Adipose tissue (tissue), 3 donors: ENCODE measurements around the gene MYG1. TPM values are rescaled to one million over a fixed set of nuclear protein-coding genes. Genes with fewer than 3 reads are reported as not detected.
"Not testable (repeated sequence)": the region's sequence is repeated elsewhere in the genome, so short reads cannot be mapped to it uniquely, and the experiment has no call there.

ENCODE experiments used
- H3K27ac ChIP-seq: one replicate; pipeline ENCODE4 v1.5.1; 2013; ENCODE audit warnings: low read depth, low read length
- WGBS, 3 donors: extraction: QIAGEN DNeasy Blood & Tissue Kit; methylation state at CpG; one replicate each; pipeline ENCODE4 v1.1.7; 2013; 5-methylcytosine and 5-hydroxymethylcytosine counted together
- polyA plus RNA-seq, 3 donors: library from polyadenylated mRNA; stranded (reverse); fragments of 200-250 nt; gene quantifications; one replicate each; pipeline ENCODE4 v1.2.3, GENCODE V29; 2013
- donor health status: healthy with polysubstance abuse.
- donor health status: Bipolar disorder and iron deficiency.
- donor health status: healthy.

The MYG1 gene
- polyA plus RNA-seq, 3 donors, result 56.1 to 77.2 (median 56.9) TPM

- no peak overlapping the region for H3K27ac ChIP-seq
- WGBS, 3 donors, result 77 to 88% (median 81%) methylated on average over 3 of the region's 3 CpGs
These were observed 20.1 kb upstream of the MYG1 start for GRCh38 chr12:53279283-53279869.

- 77 to 90% (median 77%) methylated on average over 9 of the region's 9 CpGs for WGBS, 3 donors
These were observed 19.5 kb upstream of the MYG1 start for GRCh38 chr12:53279888-53280498.

GRCh38 chr12:53286448-53286847, 13.0 kb upstream of the MYG1 start:
- WGBS, 3 donors, result 84 to 90% (median 87%) methylated on average over 9 of the region's 9 CpGs
- H3K27ac ChIP-seq, result no peak overlapping the region

More at GRCh38 chr12:53279888-53280498, 19.5 kb upstream of the MYG1 start:
- H3K27ac ChIP-seq, result no peak overlapping the region

GRCh38 chr12:53287741-53288216, 11.7 kb upstream of the MYG1 start:
- 79 to 83% (median 82%) methylated on average over 11 of the region's 11 CpGs for WGBS, 3 donors

GRCh38 chr12:53288322-53288721, 11.2 kb upstream of the MYG1 start:
- H3K27ac ChIP-seq, result no peak overlapping the region
- WGBS, 3 donors, result 89 to 92% (median 89%) methylated on average over 6 of the region's 6 CpGs

More at GRCh38 chr12:53287741-53288216, 11.7 kb upstream of the MYG1 start:
- H3K27ac ChIP-seq, result no peak overlapping the region

- no peak overlapping the region for H3K27ac ChIP-seq
- 65 to 88% (median 68%) methylated on average over 4 of the region's 4 CpGs for WGBS, 3 donors
These were observed 9.6 kb upstream of the MYG1 start for GRCh38 chr12:53289891-53290290.

- H3K27ac ChIP-seq, result no peak overlapping the region
- WGBS, 3 donors, result 86 to 90% (median 89%) methylated on average over 9 of the region's 9 CpGs
These were observed 8.8 kb upstream of the MYG1 start for GRCh38 chr12:53290661-53291060.

GRCh38 chr12:53292426-53292825, 7.1 kb upstream of the MYG1 start:
- H3K27ac ChIP-seq, result no peak overlapping the region

GRCh38 chr12:53295070-53295890, 4.2 kb upstream of the MYG1 start, which contains the start of gene PFDN5:
TSS of gene PFDN5 (plus strand) at chr12:53295542. CDS start at chr12:53295568, 26 bp downstream.
- 1% methylated on average over 39 to 42 of the region's 42 CpGs for WGBS, 3 donors
- peak within 1 kb of the TSS; percentile 94 for H3K27ac ChIP-seq

- H3K27ac ChIP-seq, result peak overlapping the region; percentile 94
- WGBS, 3 donors, result 3 to 6% (median 3%) methylated on average over 12 of the region's 12 CpGs
These were observed 3.6 kb upstream of the MYG1 start for GRCh38 chr12:53295891-53296219.

GRCh38 chr12:53297106-53297505, 2.4 kb upstream of the MYG1 start:
- WGBS, 3 donors, result 94 to 95% (median 95%) methylated on average over 10 of the region's 10 CpGs
- H3K27ac ChIP-seq, result not testable (repeated sequence)

- WGBS, 3 donors, result 19 to 63% (median 30%) methylated on average over 5 of the region's 5 CpGs
These were observed 1.3 kb upstream of the MYG1 start for GRCh38 chr12:53298164-53298563.

GRCh38 chr12:53299101-53299453, 418 bp upstream of the MYG1 start:
- H3K27ac ChIP-seq, result peak overlapping the region; percentile 31
- 41 to 66% (median 41%) methylated on average over 5 of the region's 5 CpGs for WGBS, 3 donors

More at GRCh38 chr12:53298164-53298563, 1.3 kb upstream of the MYG1 start:
- H3K27ac ChIP-seq, result no peak overlapping the region

GRCh38 chr12:53300187-53300586, 692 bp downstream of the MYG1 start:
- H3K27ac ChIP-seq, result no peak overlapping the region
- 1 to 4% (median 2%) methylated on average over 12 of the region's 12 CpGs for WGBS, 3 donors

GRCh38 chr12:53302903-53303302, 3.4 kb downstream of the MYG1 start:
- 88 to 89% (median 89%) methylated on average over 5 of the region's 5 CpGs for WGBS, 3 donors

GRCh38 chr12:53306826-53307225, 7.3 kb downstream of the MYG1 start:
- no peak overlapping the region for H3K27ac ChIP-seq
- 94 to 95% (median 95%) methylated on average over 10 of the region's 10 CpGs for WGBS, 3 donors

More at GRCh38 chr12:53302903-53303302, 3.4 kb downstream of the MYG1 start:
- H3K27ac ChIP-seq, result no peak overlapping the region

- 60 to 77% (median 66%) methylated on average over 4 of the region's 4 CpGs for WGBS, 3 donors
- H3K27ac ChIP-seq, result no peak overlapping the region
These were observed 8.8 kb downstream of the MYG1 start for GRCh38 chr12:53308276-53308675.

GRCh38 chr12:53313996-53314395, 14.5 kb downstream of the MYG1 start:
- WGBS, 3 donors, result 41 to 73% (median 60%) methylated on average over 2 to 3 of the region's 3 CpGs
- no peak overlapping the region for H3K27ac ChIP-seq
